NCI-H1048 (cell line): ENCODE measurements around the gene VSTM2B.

Source experiments
- DNase-seq: peaks from one replicate; lab custom pipeline; 2025; lab: John Stamatoyannopoulos, UW

VSTM2B gene

GRCh38 chr19:29568036-29569025, 42.5 kb downstream of the VSTM2B start:
- no peak for DNase-seq

- no peak for DNase-seq
Measured at GRCh38 chr19:29569038-29569911, 43.5 kb downstream of the VSTM2B start.

- no peak for DNase-seq
Measured at GRCh38 chr19:29571181-29571580, 45.4 kb downstream of the VSTM2B start.

GRCh38 chr19:29573486-29573885, 47.7 kb downstream of the VSTM2B start:
- DNase-seq, result no peak

- no peak for DNase-seq
Measured at GRCh38 chr19:29574510-29574909, 48.7 kb downstream of the VSTM2B start.

GRCh38 chr19:29576046-29576606, 50.3 kb downstream of the VSTM2B start:
- DNase-seq, result no peak

GRCh38 chr19:29576761-29577648, 51.2 kb downstream of the VSTM2B start:
- DNase-seq, result no peak

GRCh38 chr19:29577649-29577963, 51.8 kb downstream of the VSTM2B start:
- DNase-seq, result no peak

GRCh38 chr19:29578349-29578748, 52.6 kb downstream of the VSTM2B start:
- DNase-seq, result no peak

GRCh38 chr19:29579308-29579910, 53.6 kb downstream of the VSTM2B start:
- no peak for DNase-seq

GRCh38 chr19:29581398-29581797, 55.6 kb downstream of the VSTM2B start:
- DNase-seq, result no peak

- no peak for DNase-seq
Measured at GRCh38 chr19:29583196-29583999, 57.6 kb downstream of the VSTM2B start.

GRCh38 chr19:29586401-29586800, 60.6 kb downstream of the VSTM2B start:
- no peak for DNase-seq

GRCh38 chr19:29587059-29587458, 61.3 kb downstream of the VSTM2B start:
- no peak for DNase-seq

GRCh38 chr19:29587518-29587986, 61.8 kb downstream of the VSTM2B start:
- no peak for DNase-seq

GRCh38 chr19:29588095-29588494, 62.3 kb downstream of the VSTM2B start:
- no peak for DNase-seq

GRCh38 chr19:29590278-29590677, 64.5 kb downstream of the VSTM2B start:
- no peak for DNase-seq

GRCh38 chr19:29591670-29592069, 65.9 kb downstream of the VSTM2B start:
- DNase-seq, result no peak

- DNase-seq, result no peak
Measured at GRCh38 chr19:29593869-29594268, 68.1 kb downstream of the VSTM2B start.

GRCh38 chr19:29596080-29596727, 70.4 kb downstream of the VSTM2B start:
- DNase-seq, result no peak
